Measurements from ENCODE around the gene LSM14A. TPM values are rescaled to one million over a fixed set of nuclear protein-coding genes. Genes with fewer than 3 reads are reported as not detected.

The LSM14A gene
- polyA plus RNA-seq, 3 donors, result 73.2 to 91.8 (median 82.7) TPM

- no peak for DNase-seq
- H3K27me3 ChIP-seq (ENCODE audit: control insufficient read depth in 2 of 2, insufficient read depth in 2 of 2, low read length in 2 of 2), result no peaks in the 10 kb centered on the region
- Mint-ChIP-seq H3K4me3 (no peak overlapping the region), H3K4me1 (peaks cover 5% of the 10 kb centered on the region), H3K27me3 (ENCODE audit: low read depth in 3 of 3) (no peaks in the 10 kb centered on the region), H3K36me3 (peaks cover 42 to 58% of the 10 kb centered on the region in 2 donors), H3K9me3 (peaks cover 0 to 2% (median 0%) of the 10 kb centered on the region in 7 donors), H3K27ac (no peak overlapping the region)
- no peak overlapping the region for H3K9ac ChIP-seq (ENCODE audit: insufficient read depth, low read length, poor library complexity, severe bottlenecking)
- H2AFZ ChIP-seq (ENCODE audit: insufficient read depth, low read depth, low read length, poor library complexity, severe bottlenecking), result no peak overlapping the region
- H4K20me1 ChIP-seq (ENCODE audit: insufficient read depth, low read length), result peaks cover 21% of the 10 kb centered on the region
- WGBS (ENCODE audit: insufficient coverage), result 94% methylated on average over 3 of the region's 10 CpGs
- TF ChIP-seq, protein P1, sequence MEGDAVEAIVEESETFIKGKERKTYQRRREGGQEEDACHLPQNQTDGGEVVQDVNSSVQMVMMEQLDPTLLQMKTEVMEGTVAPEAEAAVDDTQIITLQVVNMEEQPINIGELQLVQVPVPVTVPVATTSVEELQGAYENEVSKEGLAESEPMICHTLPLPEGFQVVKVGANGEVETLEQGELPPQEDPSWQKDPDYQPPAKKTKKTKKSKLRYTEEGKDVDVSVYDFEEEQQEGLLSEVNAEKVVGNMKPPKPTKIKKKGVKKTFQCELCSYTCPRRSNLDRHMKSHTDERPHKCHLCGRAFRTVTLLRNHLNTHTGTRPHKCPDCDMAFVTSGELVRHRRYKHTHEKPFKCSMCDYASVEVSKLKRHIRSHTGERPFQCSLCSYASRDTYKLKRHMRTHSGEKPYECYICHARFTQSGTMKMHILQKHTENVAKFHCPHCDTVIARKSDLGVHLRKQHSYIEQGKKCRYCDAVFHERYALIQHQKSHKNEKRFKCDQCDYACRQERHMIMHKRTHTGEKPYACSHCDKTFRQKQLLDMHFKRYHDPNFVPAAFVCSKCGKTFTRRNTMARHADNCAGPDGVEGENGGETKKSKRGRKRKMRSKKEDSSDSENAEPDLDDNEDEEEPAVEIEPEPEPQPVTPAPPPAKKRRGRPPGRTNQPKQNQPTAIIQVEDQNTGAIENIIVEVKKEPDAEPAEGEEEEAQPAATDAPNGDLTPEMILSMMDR (IDR thresholded peaks at IDR 0.05), result no peak
- H3K9me3 ChIP-seq (replicated peaks in 1 of 2; ENCODE audit: control insufficient read depth in 1 of 2, insufficient read depth in 1 of 2, low read length in 2 of 2), result no peaks in the 10 kb centered on the region
- H3K79me2 ChIP-seq (ENCODE audit: insufficient read depth, low read length), result no peaks in the 10 kb centered on the region
- H3K4me1 ChIP-seq (ENCODE audit: control insufficient read depth in 1 of 2, insufficient read depth in 2 of 2, low read length in 2 of 2), result no peaks in the 10 kb centered on the region
- intact Hi-C loops (cut with micrococcal nuclease), result no loop called here
- no peak overlapping the region for H3K4me2 ChIP-seq (replicated peaks; ENCODE audit: extremely low read depth, low read length, poor library complexity, severe bottlenecking)
- no peak overlapping the region for H3K4me3 ChIP-seq (replicated peaks in 1 of 3; ENCODE audit: low read depth in 2 of 3, low read length in 3 of 3)
- no peak overlapping the region for H3K27ac ChIP-seq (ENCODE audit: low read depth in 1 of 2, low read length in 2 of 2)
- H3K36me3 ChIP-seq (replicated peaks in 1 of 2; ENCODE audit: control insufficient read depth in 1 of 2, insufficient read depth in 2 of 2, low read length in 2 of 2), result peaks cover 38 to 54% of the 10 kb centered on the region in 2 donors
Observed at GRCh38 chr19:34230820-34231219, 58.5 kb downstream of the LSM14A start.

- Histone ChIP-seq H2AFZ (ENCODE audit: insufficient read depth, low read depth, low read length, poor library complexity, severe bottlenecking) (no peak overlapping the region), H3K27ac (ENCODE audit: low read depth in 1 of 2, low read length in 2 of 2) (no peak overlapping the region), H3K36me3 (replicated peaks in 1 of 2; ENCODE audit: control insufficient read depth in 1 of 2, insufficient read depth in 2 of 2, low read length in 2 of 2) (peaks cover 34 to 48% of the 10 kb centered on the region in 2 donors), H3K79me2 (ENCODE audit: insufficient read depth, low read length) (no peaks in the 10 kb centered on the region), H3K27me3 (ENCODE audit: control insufficient read depth in 2 of 2, insufficient read depth in 2 of 2, low read length in 2 of 2) (no peaks in the 10 kb centered on the region), H3K9me3 (replicated peaks in 1 of 2; ENCODE audit: control insufficient read depth in 1 of 2, insufficient read depth in 1 of 2, low read length in 2 of 2) (no peaks in the 10 kb centered on the region), H3K4me3 (replicated peaks in 1 of 3; ENCODE audit: low read depth in 2 of 3, low read length in 3 of 3) (no peak overlapping the region), H3K4me2 (replicated peaks; ENCODE audit: extremely low read depth, low read length, poor library complexity, severe bottlenecking) (no peak overlapping the region), H4K20me1 (ENCODE audit: insufficient read depth, low read length) (peaks cover 16% of the 10 kb centered on the region), H3K9ac (ENCODE audit: insufficient read depth, low read length, poor library complexity, severe bottlenecking) (no peak overlapping the region), H3K4me1 (ENCODE audit: control insufficient read depth in 1 of 2, insufficient read depth in 2 of 2, low read length in 2 of 2) (no peaks in the 10 kb centered on the region)
- TF ChIP-seq, protein P1 (IDR thresholded peaks at IDR 0.05), result no peak
- intact Hi-C loops (cut with micrococcal nuclease), result no loop called here
- no peak overlapping the region for H3K4me3 Mint-ChIP-seq
- peaks cover 40 to 54% of the 10 kb centered on the region in 2 donors for H3K36me3 Mint-ChIP-seq
- 100% methylated on average over 4 of the region's 4 CpGs for WGBS (ENCODE audit: insufficient coverage)
- H3K27me3 Mint-ChIP-seq (ENCODE audit: low read depth in 3 of 3), result no peaks in the 10 kb centered on the region
- peak overlapping the region in 2 of 7 donors; percentile 16 to 56 for H3K27ac Mint-ChIP-seq
- H3K4me1 Mint-ChIP-seq, result peaks cover 5% of the 10 kb centered on the region
- H3K9me3 Mint-ChIP-seq, result peaks cover 0 to 2% (median 0%) of the 10 kb centered on the region in 7 donors
- DNase-seq, result no peak
Observed at GRCh38 chr19:34231439-34231838, 59.1 kb downstream of the LSM14A start.

All from CD14-positive monocyte (primary cell).